Panc1 (cell line): Measurements from ENCODE around the gene SLITRK1. TPM values are rescaled to one million over a fixed set of nuclear protein-coding genes. Genes with fewer than 3 reads are reported as not detected.

Source experiments
- ATAC-seq: fragments of 200-7000 bp; cut with Tn5 transposase; 2 replicates; pipeline ENCODE4 v1.9.1; 2020; ENCODE audit warnings: mild to moderate bottlenecking, moderate library complexity
- BruUV-seq: library from RNA; stranded (reverse); fragments of 400-500 nt; replicated peaks from 2 replicates; lab custom pipeline; 2021; lab: Mats Ljungman, UMichigan
- CTCF ChIA-PET: fragments of 300-600 bp; sonication (Branson Sonifier 250); formaldehyde crosslinking; loops from one replicate; lab custom pipeline; 2022; ENCODE audit warnings: antibody characterized with exemption; lab: Charles Lee
- POLR2A ChIA-PET: fragments of 300-600 bp; sonication (Branson Sonifier 250); formaldehyde crosslinking; loops from one replicate; lab custom pipeline; 2022; ENCODE audit warnings: antibody characterized with exemption; lab: Charles Lee
- DNase-seq: peaks from one replicate; pipeline ENCODE4 v3.0.0-alpha.2; 2010; ENCODE audit warnings: low read depth, low spot score
- H3K27ac ChIP-seq: 2 replicates; pipeline ENCODE4 v1.5.1; 2011; ENCODE audit warnings: mild to moderate bottlenecking, low read length, inconsistent platforms
- H3K27me3 ChIP-seq: fragments of 200-500 bp; sonication (Bioruptor generic); 2 replicates; pipeline ENCODE4 v1.6.0; 2014; ENCODE audit warnings: low read length, inconsistent platforms; ENCODE audit not compliant: control insufficient read depth, insufficient read depth
- H3K36me3 ChIP-seq: fragments of 200-500 bp; sonication (Bioruptor generic); 2 replicates; pipeline ENCODE4 v1.5.1; 2014; ENCODE audit warnings: inconsistent platforms, mild to moderate bottlenecking, low read length, moderate library complexity; ENCODE audit not compliant: control insufficient read depth, insufficient read depth
- H3K4me1 ChIP-seq: 2 replicates; pipeline ENCODE4 v1.5.1; 2011; ENCODE audit warnings: inconsistent platforms, mild to moderate bottlenecking, low read length, moderate library complexity; ENCODE audit not compliant: control insufficient read depth, insufficient read depth
- H3K4me3 ChIP-seq, 2 experiments: 2 replicates each; pipeline ENCODE4 v1.5.1; 2011 to 2012; ENCODE audit warnings: low read depth in 2 of 2, low read length in 2 of 2, mild to moderate bottlenecking in 2 of 2, inconsistent platforms in 1 of 2, moderate library complexity in 1 of 2
- H3K9me3 ChIP-seq: fragments of 200-500 bp; sonication (Bioruptor generic); 2 replicates; pipeline ENCODE4 v1.5.1; 2014; ENCODE audit warnings: low read depth, mild to moderate bottlenecking, inconsistent platforms, low read length, moderate library complexity; ENCODE audit not compliant: control insufficient read depth, insufficient read depth
- POLR2AphosphoS5 ChIP-seq: IDR thresholded peaks from 2 replicates; pipeline ENCODE4 v1.6.1; 2012; ENCODE audit warnings: mild to moderate bottlenecking, low read depth, low read length, moderate library complexity
- REST ChIP-seq, 2 experiments: IDR thresholded peaks; 2 replicates each; pipeline ENCODE4 v1.6.1; 2011 to 2012; ENCODE audit warnings: low read depth in 2 of 2, control low read depth in 1 of 2, low read length in 1 of 2, mild to moderate bottlenecking in 1 of 2, moderate library complexity in 1 of 2; ENCODE audit not compliant: insufficient read depth in 1 of 2
- SIN3A ChIP-seq: IDR thresholded peaks from 2 replicates; pipeline ENCODE4 v1.6.1; 2012; ENCODE audit warnings: low read depth, mild to moderate bottlenecking, low read length, moderate library complexity, borderline replicate concordance; ENCODE audit not compliant: insufficient read depth
- TCF7L2 ChIP-seq: IDR thresholded peaks from 2 replicates; pipeline ENCODE4 v1.6.1; 2011; ENCODE audit warnings: mild to moderate bottlenecking, low read depth, low read length, inconsistent platforms
- in situ Hi-C: cut with HindIII; loops from 2 replicates; pipeline ENCODE4 v1.10.0; 2016; ENCODE audit warnings: low sequenced_read_pairs, low pct_unique_long_range_greater_than_20kb
- intact Hi-C: fragments of 100-400 bp; cut with micrococcal nuclease; formaldehyde crosslinking; loops from one replicate; pipeline ENCODE4 v1.10.0; 2022; ENCODE audit not compliant: unreplicated experiment
- total RNA-seq: library from RNA; stranded (reverse); gene quantifications from one replicate; pipeline ENCODE4 v1.2.1, GENCODE V29; 2021; ENCODE audit not compliant: unreplicated experiment
- TF ChIP-seq, protein P1 (sequence below): fragments of 450-650 bp; IDR thresholded peaks from 2 replicates; pipeline ENCODE4 v1.5.1; 2017; ENCODE audit warnings: mild to moderate bottlenecking

The SLITRK1 gene
- total RNA-seq, 1 experiment from 2014 or later = 0.08 TPM

DNA sequence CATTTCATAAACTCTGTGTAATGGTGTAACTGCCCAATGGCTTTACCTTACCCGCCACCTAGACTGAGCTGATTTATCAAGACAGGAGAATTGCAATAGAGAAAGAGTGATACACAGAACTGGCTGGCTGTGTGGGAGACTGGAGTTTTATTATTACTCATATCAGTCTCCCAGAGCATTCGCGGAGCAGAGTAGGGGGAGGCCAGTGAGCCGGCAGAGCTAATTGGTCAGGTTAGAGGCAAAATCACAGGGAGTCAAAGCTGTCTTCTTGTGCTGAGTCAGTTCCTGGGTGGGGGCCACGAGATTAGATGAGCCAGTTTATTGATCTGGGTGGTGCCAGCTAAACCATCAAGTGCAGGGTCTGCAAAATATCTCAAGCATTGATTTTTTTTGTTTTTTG, 23.4 kb upstream of the SLITRK1 start:
- Histone ChIP-seq H3K27ac (no peak overlapping the region), H3K36me3 (no peaks in the 10 kb centered on the region), H3K4me3 (no peak overlapping the region), H3K9me3 (no peaks in the 10 kb centered on the region), H3K27me3 (no peaks in the 10 kb centered on the region), H3K4me1 (no peaks in the 10 kb centered on the region)
- BruUV-seq = no TSS peak
- ChIA-PET POLR2A (no interaction called here), CTCF (no interaction called here)
- in situ Hi-C loops = no loop called here
- intact Hi-C loops = no loop called here
- no peak for TF ChIP-seq SIN3A
- no peak for TF ChIP-seq REST (IDR thresholded peaks at IDR 0.05; ENCODE audit: insufficient read depth in 1 of 2, low read depth in 2 of 2, low read length in 1 of 2)
- no peak for TF ChIP-seq TCF7L2
- ATAC-seq (no peak), DNase-seq (no peak)

DNA sequence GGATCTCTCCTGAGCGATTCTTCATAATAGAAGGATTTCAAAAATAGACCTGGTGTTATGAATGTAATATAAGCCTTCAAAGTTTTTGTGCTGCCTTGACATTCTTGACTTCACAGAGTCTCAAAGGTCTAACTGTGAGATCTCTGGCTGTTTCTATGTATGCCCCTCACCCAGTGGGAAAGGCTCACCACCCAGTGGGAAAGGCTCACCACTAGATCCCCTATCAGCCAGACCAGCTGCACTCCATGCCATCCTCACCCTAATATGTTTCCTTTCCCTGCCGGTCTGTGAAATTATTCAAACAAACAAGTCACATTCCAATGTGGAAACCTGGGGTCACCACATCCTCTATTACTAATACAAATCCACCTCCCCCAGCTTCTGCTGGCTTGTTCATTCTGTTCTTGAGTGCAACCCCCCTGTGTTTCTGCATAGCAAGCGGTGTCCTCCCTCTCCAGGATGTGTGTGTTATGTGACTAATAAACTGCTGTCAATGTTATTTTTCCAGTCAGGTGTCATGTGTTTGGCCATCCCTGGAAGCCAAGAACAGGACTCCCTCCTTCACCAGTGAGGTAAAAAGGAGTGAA, 13.8 kb upstream of the SLITRK1 start:
- ChIA-PET CTCF (no interaction called here), POLR2A (no interaction called here)
- H3K4me3 ChIP-seq = no peak overlapping the region
- TF ChIP-seq, protein P1, sequence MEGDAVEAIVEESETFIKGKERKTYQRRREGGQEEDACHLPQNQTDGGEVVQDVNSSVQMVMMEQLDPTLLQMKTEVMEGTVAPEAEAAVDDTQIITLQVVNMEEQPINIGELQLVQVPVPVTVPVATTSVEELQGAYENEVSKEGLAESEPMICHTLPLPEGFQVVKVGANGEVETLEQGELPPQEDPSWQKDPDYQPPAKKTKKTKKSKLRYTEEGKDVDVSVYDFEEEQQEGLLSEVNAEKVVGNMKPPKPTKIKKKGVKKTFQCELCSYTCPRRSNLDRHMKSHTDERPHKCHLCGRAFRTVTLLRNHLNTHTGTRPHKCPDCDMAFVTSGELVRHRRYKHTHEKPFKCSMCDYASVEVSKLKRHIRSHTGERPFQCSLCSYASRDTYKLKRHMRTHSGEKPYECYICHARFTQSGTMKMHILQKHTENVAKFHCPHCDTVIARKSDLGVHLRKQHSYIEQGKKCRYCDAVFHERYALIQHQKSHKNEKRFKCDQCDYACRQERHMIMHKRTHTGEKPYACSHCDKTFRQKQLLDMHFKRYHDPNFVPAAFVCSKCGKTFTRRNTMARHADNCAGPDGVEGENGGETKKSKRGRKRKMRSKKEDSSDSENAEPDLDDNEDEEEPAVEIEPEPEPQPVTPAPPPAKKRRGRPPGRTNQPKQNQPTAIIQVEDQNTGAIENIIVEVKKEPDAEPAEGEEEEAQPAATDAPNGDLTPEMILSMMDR = no peak
- TF ChIP-seq SIN3A = no peak
- no peak for TF ChIP-seq TCF7L2
- no peak for TF ChIP-seq POLR2AphosphoS5
- TF ChIP-seq REST (IDR thresholded peaks at IDR 0.05; ENCODE audit: insufficient read depth in 1 of 2, low read depth in 2 of 2, low read length in 1 of 2) = no peak
- no peaks in the 10 kb centered on the region for H3K36me3 ChIP-seq
- H3K27me3 ChIP-seq = no peaks in the 10 kb centered on the region
- in situ Hi-C loops = no loop called here
- ATAC-seq = no peak
- H3K27ac ChIP-seq = no peak overlapping the region
- no peaks in the 10 kb centered on the region for H3K4me1 ChIP-seq
- DNase-seq = no peak
- BruUV-seq = no TSS peak
- intact Hi-C loops = no loop called here
- no peaks in the 10 kb centered on the region for H3K9me3 ChIP-seq
